IMR-90 (cell line): Measurements from ENCODE around the gene DNASE1. TPM values are rescaled to one million over a fixed set of nuclear protein-coding genes. Genes with fewer than 3 reads are reported as not detected.

Experiments
- ATAC-seq: fragments of 200-7000 bp; cut with Tn5 transposase; 2 replicates; pipeline ENCODE4 v1.9.1; 2020; ENCODE audit warnings: low read depth, mild to moderate bottlenecking, moderate library complexity
- Bru-seq: library from RNA; stranded (reverse); fragments of 400-500 nt; gene quantifications from one replicate; lab custom pipeline; 2021; lab: Mats Ljungman, UMichigan
- BruChase-seq, 2 experiments: library from RNA; stranded (reverse); fragments of 400-500 nt; gene quantifications; one replicate each; lab custom pipeline; 2021; lab: Mats Ljungman, UMichigan
- BruUV-seq: library from RNA; stranded (reverse); fragments of 400-500 nt; replicated peaks from 2 replicates; lab custom pipeline; 2021; lab: Mats Ljungman, UMichigan
- CTCF ChIA-PET: fragments of 300-600 bp; formaldehyde crosslinking; extraction: SDS; loops from one replicate; lab custom pipeline; 2021; ENCODE audit warnings: antibody characterized with exemption; lab: Yijun Ruan, JAX
- POLR2A ChIA-PET: fragments of 300-600 bp; sonication (Branson Sonifier 250); formaldehyde crosslinking; loops from one replicate; lab custom pipeline; 2022; ENCODE audit warnings: antibody characterized with exemption; ENCODE audit not compliant: unreplicated experiment; lab: Charles Lee
- DNase-seq: peaks from one replicate; pipeline ENCODE4 v3.0.0; 2013
- H2AFZ ChIP-seq: replicated peaks from 2 replicates; pipeline ENCODE3; 2013; ENCODE audit warnings: low read length, mild to moderate bottlenecking; ENCODE audit not compliant: poor library complexity
- H2AK5ac ChIP-seq: 2 replicates; pipeline ENCODE4 v1.6.1; 2013; ENCODE audit warnings: low read depth, low read length, inconsistent platforms
- H2AK9ac ChIP-seq: replicated peaks from 2 replicates; pipeline ENCODE3; 2013; ENCODE audit warnings: mild to moderate bottlenecking, low read depth, low read length, moderate library complexity; ENCODE audit not compliant: poor library complexity
- H2BK120ac ChIP-seq: 2 replicates; pipeline ENCODE4 v1.6.1; 2013; ENCODE audit warnings: low read depth, low read length, inconsistent platforms
- H2BK15ac ChIP-seq: 3 replicates; pipeline ENCODE4 v1.6.1; 2013; ENCODE audit warnings: low read depth, low read length, inconsistent platforms
- H2BK20ac ChIP-seq: 2 replicates; pipeline ENCODE4 v1.6.1; 2013; ENCODE audit warnings: low read depth, mild to moderate bottlenecking, inconsistent platforms, low read length, moderate library complexity
- H2BK5ac ChIP-seq: 2 replicates; pipeline ENCODE4 v1.6.1; 2013; ENCODE audit warnings: mild to moderate bottlenecking, low read depth, low read length, inconsistent platforms; ENCODE audit not compliant: poor library complexity, severe bottlenecking
- H3K14ac ChIP-seq: replicated peaks from 2 replicates; pipeline ENCODE4 v1.6.1; 2013; ENCODE audit warnings: low read depth, low read length, inconsistent platforms
- H3K18ac ChIP-seq: 2 replicates; pipeline ENCODE4 v1.6.1; 2013; ENCODE audit warnings: low read depth, low read length, control low read depth
- H3K23ac ChIP-seq: 2 replicates; pipeline ENCODE4 v1.6.1; 2013; ENCODE audit warnings: low read depth, low read length, inconsistent platforms
- H3K27ac ChIP-seq: 2 replicates; pipeline ENCODE4 v1.5.1; 2013; ENCODE audit warnings: mild to moderate bottlenecking, control low read depth, low read length; ENCODE audit not compliant: insufficient read depth
- H3K27me3 ChIP-seq: 2 replicates; pipeline ENCODE4 v1.6.1; 2013; ENCODE audit warnings: low read length; ENCODE audit not compliant: control insufficient read depth, insufficient read depth
- H3K36me3 ChIP-seq: 2 replicates; pipeline ENCODE4 v1.6.1; 2013; ENCODE audit warnings: low read length, mixed read lengths; ENCODE audit not compliant: control insufficient read depth, insufficient read depth
- H3K4ac ChIP-seq: 2 replicates; pipeline ENCODE4 v1.6.1; 2013; ENCODE audit warnings: low read depth, low read length, inconsistent platforms
- H3K4me1 ChIP-seq: 2 replicates; pipeline ENCODE4 v1.6.1; 2013; ENCODE audit warnings: low read length, mixed read lengths; ENCODE audit not compliant: control insufficient read depth, insufficient read depth
- H3K4me2 ChIP-seq: 2 replicates; pipeline ENCODE4 v1.6.1; 2013; ENCODE audit warnings: low read depth, mild to moderate bottlenecking, control low read depth, low read length, moderate library complexity
- H3K4me3 ChIP-seq: 2 replicates; pipeline ENCODE4 v1.5.1; 2013; ENCODE audit warnings: low read depth, mild to moderate bottlenecking, control low read depth, low read length, moderate library complexity; ENCODE audit not compliant: insufficient read depth
- H3K56ac ChIP-seq: 2 replicates; pipeline ENCODE4 v1.6.1; 2013; ENCODE audit warnings: low read length, inconsistent platforms; ENCODE audit not compliant: insufficient read depth; ENCODE audit errors: extremely low read depth
- H3K79me1 ChIP-seq, 2 experiments: 2 replicates each; pipeline ENCODE4 v1.6.1; 2013; ENCODE audit warnings: low read length in 2 of 2, inconsistent platforms in 1 of 2, low read depth in 1 of 2
- H3K9ac ChIP-seq: 2 replicates; pipeline ENCODE4 v1.6.1; 2013; ENCODE audit warnings: low read depth, low read length, control low read depth
- H3K9me1 ChIP-seq: 2 replicates; pipeline ENCODE4 v1.6.1; 2013; ENCODE audit warnings: low read length, inconsistent platforms; ENCODE audit not compliant: insufficient read depth
- H3K9me3 ChIP-seq: 2 replicates; pipeline ENCODE4 v1.6.1; 2013; ENCODE audit warnings: low read length; ENCODE audit not compliant: control insufficient read depth, insufficient read depth
- H4K20me1 ChIP-seq: 2 replicates; pipeline ENCODE4 v1.6.1; 2013; ENCODE audit warnings: low read length, inconsistent platforms; ENCODE audit not compliant: insufficient read depth
- H4K5ac ChIP-seq: 2 replicates; pipeline ENCODE4 v1.6.1; 2013; ENCODE audit warnings: mild to moderate bottlenecking, low read depth, low read length, control low read depth
- H4K8ac ChIP-seq, 2 experiments: 2 replicates each; pipeline ENCODE4 v1.6.1; 2013; ENCODE audit warnings: low read depth in 2 of 2, low read length in 2 of 2, control low read depth in 1 of 2, inconsistent platforms in 1 of 2
- H4K91ac ChIP-seq: 2 replicates; pipeline ENCODE4 v1.6.1; 2013; ENCODE audit warnings: low read depth, low read length, inconsistent platforms; ENCODE audit not compliant: insufficient read depth
- CTCF ChIP-seq: conservative IDR thresholded peaks from 2 replicates; pipeline ENCODE4 v1.5.1; 2012; ENCODE audit warnings: mild to moderate bottlenecking, low read depth, low read length, improper control_type of control experiment
- MXI1 ChIP-seq: IDR thresholded peaks from 2 replicates; pipeline ENCODE4 v1.6.1; 2012; ENCODE audit warnings: low read depth, mild to moderate bottlenecking, low read length, moderate library complexity, borderline replicate concordance
- POLR2A ChIP-seq: IDR thresholded peaks from 2 replicates; pipeline ENCODE4 v1.6.1; 2012; ENCODE audit warnings: mild to moderate bottlenecking, low read depth, low read length
- RAD21 ChIP-seq: IDR thresholded peaks from 2 replicates; pipeline ENCODE4 v1.6.1; 2012; ENCODE audit warnings: low read length, improper control_type of control experiment
- SMC3 ChIP-seq: fragments of 150-350 bp; IDR thresholded peaks from 2 replicates; pipeline ENCODE4 v1.6.1; 2016; ENCODE audit warnings: low read depth, mild to moderate bottlenecking, antibody characterized with exemption, low read length, moderate library complexity
- WGBS, 2 experiments: methylation state at CpG; one replicate each; pipeline versions ENCODE4 v1.1.5 to v1.1.7; 2013; ENCODE audit warnings: missing lambda C conversion rate in 2 of 2; ENCODE audit not compliant: insufficient read length in 1 of 2; ENCODE audit errors: extremely low coverage in 2 of 2; 5-methylcytosine and 5-hydroxymethylcytosine counted together
- dilution Hi-C: fragments of 300-500 bp; cut with HindIII; formaldehyde crosslinking; loops from one replicate; pipeline ENCODE4 v1.14.3; 2018; ENCODE audit warnings: low sequenced_read_pairs; ENCODE audit not compliant: unreplicated experiment
- in situ Hi-C: fragments of 300-500 bp; cut with MboI; formaldehyde crosslinking; loops from 3 replicates; pipeline ENCODE4 v1.14.3; 2019; ENCODE audit warnings: low sequenced_read_pairs, inconsistent platforms, mixed read lengths
- intact Hi-C: fragments of 100-400 bp; cut with micrococcal nuclease; formaldehyde crosslinking; loops from 2 replicates; pipeline ENCODE4 v1.10.0; 2022
- long read RNA-seq: library from polyadenylated mRNA; unstranded; transcript quantifications from one replicate; pipeline ENCODE4 v2.0.0, GENCODE V29; 2021; ENCODE audit not compliant: unreplicated experiment
- polyA plus RNA-seq, 3 experiments: library from polyadenylated mRNA; depleted of rRNA; stranded (reverse); fragments of >200 nt; gene quantifications; 2 replicates each; pipeline ENCODE4 v1.2.3, GENCODE V29; 2012; ENCODE audit warnings: low replicate concordance in 1 of 3
- total RNA-seq: library from RNA; depleted of rRNA; stranded (reverse); fragments of >200 nt; gene quantifications from 2 replicates; pipeline ENCODE4 v1.2.3, GENCODE V29; 2012; rRNA removed

Gene DNASE1
- total RNA-seq (5.4 and 6.1 TPM in 2 replicates), polyA plus RNA-seq (2012; rRNA removed) (12.9 and 15.9 TPM in 2 replicates), Bru-seq, nascent RNA (percentile 67 among the genes with signal in this experiment), BruChase-seq, experiment 1, labeled RNA remaining after a 6-hour chase (percentile 88 among the genes with signal in this experiment), BruChase-seq, experiment 2, labeled RNA remaining after a 2-hour chase (percentile 82 among the genes with signal in this experiment)
- polyA plus RNA-seq (2012; cell fraction: cytosol; rRNA removed) = 3.6 and 9.3 TPM in 2 replicates
- polyA plus RNA-seq (2012; cell fraction: nucleus; rRNA removed; ENCODE audit: low replicate concordance) = 35.4 and 59.0 TPM in 2 replicates
- long read RNA-seq, partial matches to known transcripts = 2 of 18 reads
- long read RNA-seq, other reads (novel, unspliced or antisense) = 15 of 18 reads

GRCh38 chr16:3654249-3654991 is at the start of gene DNASE1:
DNASE1 (plus strand) TSS chr16:3654691; CDS start chr16:3655374, 683 bp downstream.
- Histone ChIP-seq H3K9me1 (peaks cover 14% of the 10 kb centered on the region), H3K4me2 (no peak within 1 kb of the TSS), H4K8ac (no peak within 1 kb of the TSS), H3K27me3 (no peaks in the 10 kb centered on the region), H4K5ac (no peak within 1 kb of the TSS), H3K9ac (no peak within 1 kb of the TSS), H3K4ac (no peak within 1 kb of the TSS), H3K23ac (no peak within 1 kb of the TSS), H3K18ac (no peak within 1 kb of the TSS), H2AK9ac (peak within 1 kb of the TSS; percentile 31), H3K56ac (no peak within 1 kb of the TSS), H2BK15ac (no peak within 1 kb of the TSS), H3K9me3 (no peaks in the 10 kb centered on the region), H3K14ac (no peak within 1 kb of the TSS), H3K79me1 (peaks cover 0 to 12% of the 10 kb centered on the region in 2 experiments; a peak in 1 of 4 replicates), H3K4me3 (no peak within 1 kb of the TSS), H2BK20ac (no peak within 1 kb of the TSS), H3K4me1 (no peaks in the 10 kb centered on the region), H3K27ac (no peak within 1 kb of the TSS), H3K36me3 (peaks cover 53% of the 10 kb centered on the region), H4K20me1 (peaks cover 10% of the 10 kb centered on the region), H2AFZ (peak within 1 kb of the TSS; percentile 46), H2BK120ac (no peak within 1 kb of the TSS), H2AK5ac (no peak within 1 kb of the TSS), H2BK5ac (no peak within 1 kb of the TSS), H4K91ac (no peak within 1 kb of the TSS)
- DNase-seq = peak; percentile 36
- ATAC-seq = peak; percentile 27
- in situ Hi-C loops = no loop called here
- intact Hi-C loops = no loop called here
- dilution Hi-C loops = no loop called here
- POLR2A ChIA-PET = no interaction called here
- peak; percentile 19; the same call in 1 of the 2 replicates for TF ChIP-seq SMC3
- TF ChIP-seq CTCF = peak; percentile 49
- no peak for TF ChIP-seq MXI1
- no peak for TF ChIP-seq POLR2A
- TF ChIP-seq RAD21 = peak; percentile 24
- BruUV-seq = no TSS peak
- 79% methylated on average over 5 of the region's 14 CpGs; no CpG with 5 or more reads in 1 of the 2 experiments for WGBS, 2 experiments
- CTCF ChIA-PET = no interaction called here
